GM12878 (cell line): Measurements from ENCODE around the gene CCDC28B. TPM values are rescaled to one million over a fixed set of nuclear protein-coding genes. Genes with fewer than 3 reads are reported as not detected.
A peak's percentile ranks its signal among the peaks of the same experiment; 100 is the strongest.

Source experiments
- ATAC-seq: fragments of 200-7000 bp; cut with Tn5 transposase; 3 replicates; pipeline ENCODE4 v1.9.1; 2020; ENCODE audit warnings: mild to moderate bottlenecking, moderate library complexity
- BruUV-seq: library from RNA; stranded (reverse); fragments of 400-500 nt; replicated peaks from 2 replicates; lab custom pipeline; 2021; lab: Mats Ljungman, UMichigan
- CTCF ChIA-PET: fragments of 300-600 bp; sonication (Branson Sonifier 250); formaldehyde crosslinking; extraction: SDS; loops from one replicate; lab custom pipeline; 2021; ENCODE audit warnings: inconsistent platforms; lab: Yijun Ruan, JAX
- POLR2A ChIA-PET: fragments of 350-600 bp; formaldehyde crosslinking; extraction: SDS; loops from one replicate; lab custom pipeline; 2021; ENCODE audit warnings: inconsistent platforms; lab: Charles Lee
- RAD21 ChIA-PET: fragments of 300-600 bp; sonication (Branson Sonifier 250); formaldehyde crosslinking; loops from one replicate; lab custom pipeline; 2023; ENCODE audit warnings: antibody characterized with exemption; ENCODE audit not compliant: unreplicated experiment; lab: Charles Lee
- SMC1A ChIA-PET: fragments of 300-600 bp; sonication (Branson Sonifier 250); formaldehyde crosslinking; loops from one replicate; lab custom pipeline; 2023; ENCODE audit not compliant: unreplicated experiment, uncharacterized antibody; lab: Charles Lee
- DNase-seq: peaks from one replicate; pipeline ENCODE4 v3.0.0-alpha.2; 2011; ENCODE audit warnings: low read depth, low spot score
- FAIRE-seq: peaks from 3 replicates; lab custom pipeline; 2011; peaks lifted over from hg19 to GRCh38; lab: Jason Lieb, UNC
- H2AFZ ChIP-seq: 2 replicates; pipeline ENCODE4 v1.6.0; 2011; ENCODE audit warnings: low read depth, low read length, control low read depth; ENCODE audit not compliant: control insufficient read depth
- H3K27ac ChIP-seq: 2 replicates; pipeline ENCODE4 v1.5.1; 2011; ENCODE audit warnings: control low read depth; ENCODE audit not compliant: control insufficient read depth, insufficient read depth
- H3K27me3 ChIP-seq, 2 experiments: replicated peaks in 1 of 2; 2 replicates each; pipeline versions ENCODE4 v1.6.0 to v1.6.1; 2011; ENCODE audit warnings: low read length in 1 of 2; ENCODE audit not compliant: control insufficient read depth in 2 of 2, insufficient read depth in 2 of 2
- H3K36me3 ChIP-seq, 2 experiments: 2 replicates each; pipeline ENCODE4 v1.5.1; 2011; ENCODE audit warnings: low read length in 1 of 2; ENCODE audit not compliant: control insufficient read depth in 2 of 2, insufficient read depth in 2 of 2
- H3K4me1 ChIP-seq: 2 replicates; pipeline ENCODE4 v1.6.1; 2011; ENCODE audit warnings: mild to moderate bottlenecking, low read length, moderate library complexity, mixed read lengths; ENCODE audit not compliant: control insufficient read depth, insufficient read depth
- H3K4me2 ChIP-seq: 2 replicates; pipeline ENCODE4 v1.6.0; 2011; ENCODE audit warnings: control low read depth; ENCODE audit not compliant: control insufficient read depth, insufficient read depth
- H3K4me3 ChIP-seq: fragments of 200-600 bp; sonication (generic); 2 replicates; pipeline ENCODE4 v1.5.1; 2016
- H3K79me2 ChIP-seq: 2 replicates; pipeline ENCODE4 v1.6.0; 2011; ENCODE audit warnings: low read length; ENCODE audit not compliant: control insufficient read depth, insufficient read depth
- H3K9ac ChIP-seq: 2 replicates; pipeline ENCODE4 v1.8.0; 2011; ENCODE audit warnings: low read length, control low read depth, mixed read lengths; ENCODE audit not compliant: control insufficient read depth, insufficient read depth
- H3K9me3 ChIP-seq: replicated peaks from 3 replicates; pipeline ENCODE4 v1.5.1; 2011; ENCODE audit warnings: mild to moderate bottlenecking, low read length; ENCODE audit not compliant: control insufficient read depth, insufficient read depth
- H4K20me1 ChIP-seq: 2 replicates; pipeline ENCODE4 v1.6.0; 2011; ENCODE audit not compliant: control insufficient read depth, insufficient read depth
- DPF2 ChIP-seq: fragments of 450-650 bp; IDR thresholded peaks from 2 replicates; pipeline ENCODE4 v1.6.1; 2017; ENCODE audit warnings: mild to moderate bottlenecking
- EED ChIP-seq: sonication (generic); IDR thresholded peaks from 2 replicates; pipeline ENCODE4 v1.6.1; 2016; ENCODE audit warnings: antibody characterized with exemption, low read depth
- ETV6 ChIP-seq, 2 experiments: fragments of 450-650 bp in 1 of 2; IDR thresholded peaks in 1 of 2; conservative IDR thresholded peaks in 1 of 2; 2 replicates each; pipeline ENCODE4 v1.6.1; 2014; ENCODE audit warnings: antibody characterized with exemption in 1 of 2, borderline replicate concordance in 1 of 2, low read depth in 1 of 2, mild to moderate bottlenecking in 1 of 2, moderate library complexity in 1 of 2
- HDGF ChIP-seq: fragments of 450-650 bp; IDR thresholded peaks from 2 replicates; pipeline ENCODE4 v1.6.1; 2016; ENCODE audit warnings: antibody characterized with exemption
- IKZF1 ChIP-seq: fragments of 450-650 bp; conservative IDR thresholded peaks from 2 replicates; pipeline ENCODE4 v1.6.1; 2017; ENCODE audit warnings: antibody characterized with exemption, mild to moderate bottlenecking
- IKZF2 ChIP-seq, 2 experiments: fragments of 450-650 bp; IDR thresholded peaks; 2 replicates each; pipeline ENCODE4 v1.6.1; 2017; ENCODE audit warnings: mild to moderate bottlenecking in 2 of 2, moderate library complexity in 2 of 2
- JUND ChIP-seq: IDR thresholded peaks from 2 replicates; pipeline ENCODE4 v1.6.1; 2012; ENCODE audit warnings: low read depth, mild to moderate bottlenecking, low read length, improper control_type of control experiment, moderate library complexity
- NBN ChIP-seq: fragments of 450-650 bp; IDR thresholded peaks from 2 replicates; pipeline ENCODE4 v1.6.1; 2016
- SPI1 ChIP-seq: IDR thresholded peaks from 2 replicates; pipeline ENCODE4 v1.6.1; 2011; ENCODE audit warnings: low read depth, mild to moderate bottlenecking, low read length, moderate library complexity, borderline replicate concordance; ENCODE audit not compliant: insufficient read depth
- TARDBP ChIP-seq: IDR thresholded peaks from 2 replicates; pipeline ENCODE4 v1.6.1; 2016; ENCODE audit warnings: borderline replicate concordance
- TCF12 ChIP-seq: IDR thresholded peaks from 2 replicates; pipeline ENCODE4 v1.6.1; 2011; ENCODE audit warnings: low read depth, mild to moderate bottlenecking, low read length
- ZNF24 ChIP-seq: fragments of 450-650 bp; IDR thresholded peaks from 2 replicates; pipeline ENCODE4 v1.6.1; 2017; ENCODE audit warnings: antibody characterized with exemption, mild to moderate bottlenecking
- WGBS: methylation state at CpG from one replicate; pipeline ENCODE4 v1.1.6; 2016; ENCODE audit warnings: low lambda C conversion rate; ENCODE audit not compliant: insufficient replicate concordance, insufficient coverage; ENCODE audit errors: missing lambda C conversion rate; 5-methylcytosine and 5-hydroxymethylcytosine counted together
- in situ Hi-C: fragments of 300-500 bp; cut with MboI; formaldehyde crosslinking; loops from 9 replicates; pipeline ENCODE4 v1.14.3; 2018; ENCODE audit warnings: mixed read lengths
- intact Hi-C: fragments of 100-400 bp; cut with micrococcal nuclease; formaldehyde crosslinking; loops from one replicate; pipeline ENCODE4 v1.14.2; 2022; ENCODE audit not compliant: unreplicated experiment
- polyA plus RNA-seq, 11 experiments: library from polyadenylated mRNA; depleted of rRNA in 4 of 11; unstranded in 6 of 11; stranded (reverse) in 5 of 11; fragments of >200 nt; fragmentation: Nextera tagmentation in 4 of 11; fragmentation: Illumina TruSeq in 1 of 11; extraction: Ambion mirVana in 4 of 11; extraction: Trizol in 1 of 11; gene quantifications; 1 replicate in 1 of 11; 2 replicates in 10 of 11; pipeline versions ENCODE4 v1.2.1 to v1.2.3, GENCODE V29; 2011 to 2016; ENCODE audit warnings: inconsistent platforms in 2 of 11, missing spikeins in 2 of 11, low read depth in 1 of 11
- total RNA-seq, 4 experiments: library from RNA; depleted of rRNA in 3 of 4; stranded (reverse); fragments of >200 nt in 3 of 4; fragmentation: Illumina TruSeq in 1 of 4; extraction: Trizol in 1 of 4; gene quantifications; 2 replicates each; pipeline versions ENCODE4 v1.2.1 to v1.2.3, GENCODE V29; 2013 to 2021
- TF ChIP-seq, protein P1 (sequence below), 3 experiments: IDR thresholded peaks in 2 of 3; conservative IDR thresholded peaks in 1 of 3; 2 replicates each; pipeline ENCODE4 v1.5.1; 2011; ENCODE audit warnings: low read depth in 3 of 3, low read length in 3 of 3, mild to moderate bottlenecking in 3 of 3, control low read depth in 2 of 3, moderate library complexity in 2 of 3, inconsistent platforms in 1 of 3, mixed read lengths in 1 of 3; ENCODE audit not compliant: control insufficient read depth in 2 of 3, insufficient read depth in 1 of 3; ENCODE audit errors: extremely low read depth in 1 of 3

CCDC28B gene
- total and polyA plus RNA-seq, 10 of the 15 experiments (the other 5 are each of a cell fraction or from before 2014, with no cell fraction given) = 10.5 to 135 (median 90.6) TPM

DNA sequence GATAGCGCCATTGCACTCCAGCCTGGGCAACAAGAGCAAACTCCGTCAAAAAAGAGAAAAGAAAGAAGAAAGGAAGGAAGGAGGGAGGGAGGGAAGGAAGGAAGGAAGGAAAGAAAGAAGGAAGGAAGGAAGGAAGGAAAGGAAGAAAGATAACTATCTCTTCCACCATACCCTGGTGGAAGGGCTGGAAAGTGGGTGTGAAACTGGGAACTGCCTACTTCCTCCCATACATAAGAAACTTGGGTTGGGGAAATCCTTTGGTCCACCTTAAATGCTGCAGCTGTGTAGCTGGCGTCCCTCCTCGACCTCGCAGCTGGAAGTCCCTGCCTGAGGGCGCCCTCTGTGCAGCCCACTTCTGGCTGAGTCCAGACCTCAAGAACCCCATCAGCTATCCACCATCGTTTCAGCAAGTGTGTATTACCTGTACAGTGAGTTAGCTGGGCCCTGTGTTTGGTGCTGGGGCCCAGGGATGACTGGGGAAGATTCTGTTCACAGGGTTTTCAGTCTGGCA is 42.0 kb downstream of the CCDC28B start:
- no peaks in the 10 kb centered on the region for H3K79me2 ChIP-seq
- no TSS peak for BruUV-seq
- no peak overlapping the region for H3K27ac ChIP-seq
- H4K20me1 ChIP-seq = no peaks in the 10 kb centered on the region
- WGBS = 38% methylated on average over 7 of the region's 7 CpGs
- ChIA-PET RAD21 (interaction anchor here (0.6 to 3.8 kb wide), 3 partner anchors 12 to 74 kb away, joined by 3 to 34 read pairs (median 5); no protein-coding TSS in a partner anchor), POLR2A (interaction anchor here (0.6 to 1.1 kb wide), 5 partner anchors 7 to 159 kb away, joined by 3 to 7 read pairs (median 4); partner anchors contain the start of gene CCDC28B), SMC1A (interaction anchor here (0.6 to 5.2 kb wide), 9 partner anchors 13 to 79 kb away, joined by 3 to 37 read pairs (median 3); partner anchors contain the start of gene CCDC28B), CTCF (interaction anchor here (0.8 to 5.3 kb wide), 8 partner anchors 10 to 159 kb away, joined by 3 to 50 read pairs (median 4); no protein-coding TSS in a partner anchor)
- no peaks in the 10 kb centered on the region for H3K27me3 ChIP-seq
- DNase-seq (no peak), FAIRE-seq (no peak), ATAC-seq (peak; percentile 5; the same call in 2 of the 3 replicates)
- peak overlapping the region; percentile 50; the same call in 1 of the 2 replicates for H3K4me2 ChIP-seq
- in situ Hi-C loops = no loop called here
- peak overlapping the region; percentile 12; the same call in 1 of the 2 replicates for H2AFZ ChIP-seq
- no peaks in the 10 kb centered on the region for H3K36me3 ChIP-seq
- no peaks in the 10 kb centered on the region for H3K9me3 ChIP-seq
- TF ChIP-seq TCF12 = 0 out of 2 replicates have a peak, but pooled peaks have one; percentile 40
- peak in 1 of 2 experiments; percentile 81; a peak in 2 of 4 replicates for TF ChIP-seq ETV6 (conservative IDR thresholded peaks at IDR 0.05 in 1 of 2, IDR thresholded peaks at IDR 0.05 in 1 of 2; ENCODE audit: borderline replicate concordance in 1 of 2, low read depth in 1 of 2)
- TF ChIP-seq DPF2 = no peak
- peak; percentile 30; the same call in 1 of the 2 replicates for TF ChIP-seq NBN
- no peak for TF ChIP-seq JUND
- TF ChIP-seq ZNF24 = no peak
- TF ChIP-seq, protein P1, sequence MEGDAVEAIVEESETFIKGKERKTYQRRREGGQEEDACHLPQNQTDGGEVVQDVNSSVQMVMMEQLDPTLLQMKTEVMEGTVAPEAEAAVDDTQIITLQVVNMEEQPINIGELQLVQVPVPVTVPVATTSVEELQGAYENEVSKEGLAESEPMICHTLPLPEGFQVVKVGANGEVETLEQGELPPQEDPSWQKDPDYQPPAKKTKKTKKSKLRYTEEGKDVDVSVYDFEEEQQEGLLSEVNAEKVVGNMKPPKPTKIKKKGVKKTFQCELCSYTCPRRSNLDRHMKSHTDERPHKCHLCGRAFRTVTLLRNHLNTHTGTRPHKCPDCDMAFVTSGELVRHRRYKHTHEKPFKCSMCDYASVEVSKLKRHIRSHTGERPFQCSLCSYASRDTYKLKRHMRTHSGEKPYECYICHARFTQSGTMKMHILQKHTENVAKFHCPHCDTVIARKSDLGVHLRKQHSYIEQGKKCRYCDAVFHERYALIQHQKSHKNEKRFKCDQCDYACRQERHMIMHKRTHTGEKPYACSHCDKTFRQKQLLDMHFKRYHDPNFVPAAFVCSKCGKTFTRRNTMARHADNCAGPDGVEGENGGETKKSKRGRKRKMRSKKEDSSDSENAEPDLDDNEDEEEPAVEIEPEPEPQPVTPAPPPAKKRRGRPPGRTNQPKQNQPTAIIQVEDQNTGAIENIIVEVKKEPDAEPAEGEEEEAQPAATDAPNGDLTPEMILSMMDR (IDR thresholded peaks at IDR 0.05 in 2 of 3, conservative IDR thresholded peaks at IDR 0.05 in 1 of 3; ENCODE audit: control insufficient read depth in 2 of 3, extremely low read depth in 1 of 3, insufficient read depth in 1 of 3, low read depth in 3 of 3, low read length in 3 of 3) = 0 out of 6 replicates have a peak, but pooled peaks of 1 of the 3 experiments have one; percentile 0
- 0 out of 2 replicates have a peak, but pooled peaks have one; percentile 45 for TF ChIP-seq EED
- TF ChIP-seq IKZF1 = peak; percentile 43; the same call in 1 of the 2 replicates
- TF ChIP-seq TARDBP = no peak
- peak; percentile 34 to 44; a peak in 2 of 4 replicates for TF ChIP-seq IKZF2 (IDR thresholded peaks at IDR 0.05)
- peak; percentile 77; the same call in 1 of the 2 replicates for TF ChIP-seq HDGF
- peak; percentile 35; the same call in 1 of the 2 replicates for TF ChIP-seq SPI1
- no peak overlapping the region for H3K9ac ChIP-seq
- H3K4me3 ChIP-seq = no peak overlapping the region
- H3K4me1 ChIP-seq = peaks cover 21% of the 10 kb centered on the region
- intact Hi-C loops = no loop called here
